ENCODE data around the gene HHIPL1.

The HHIPL1 gene

DNA sequence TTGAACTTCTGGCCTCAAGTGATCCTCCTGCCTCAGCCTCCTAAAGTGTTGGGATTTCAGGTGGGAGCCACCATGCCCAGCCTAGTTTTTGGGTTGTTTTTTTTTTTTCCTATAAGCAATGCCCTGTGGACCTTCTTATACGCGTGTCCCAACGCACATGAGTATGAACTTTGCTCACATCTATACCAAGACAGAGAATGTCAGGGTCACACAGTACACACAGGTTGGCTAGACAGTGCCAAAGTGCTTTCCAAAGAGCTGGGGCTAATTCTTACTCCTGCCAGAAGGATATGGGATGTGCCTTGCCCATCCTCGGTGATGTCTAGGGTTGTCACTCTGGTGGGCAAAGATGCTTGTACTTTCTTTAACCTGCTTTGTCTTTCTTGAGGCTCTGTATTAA, 33.3 kb upstream of the HHIPL1 start:
- DNase-seq (ENCODE audit: low read depth in 2 of 2), result no peak

DNA sequence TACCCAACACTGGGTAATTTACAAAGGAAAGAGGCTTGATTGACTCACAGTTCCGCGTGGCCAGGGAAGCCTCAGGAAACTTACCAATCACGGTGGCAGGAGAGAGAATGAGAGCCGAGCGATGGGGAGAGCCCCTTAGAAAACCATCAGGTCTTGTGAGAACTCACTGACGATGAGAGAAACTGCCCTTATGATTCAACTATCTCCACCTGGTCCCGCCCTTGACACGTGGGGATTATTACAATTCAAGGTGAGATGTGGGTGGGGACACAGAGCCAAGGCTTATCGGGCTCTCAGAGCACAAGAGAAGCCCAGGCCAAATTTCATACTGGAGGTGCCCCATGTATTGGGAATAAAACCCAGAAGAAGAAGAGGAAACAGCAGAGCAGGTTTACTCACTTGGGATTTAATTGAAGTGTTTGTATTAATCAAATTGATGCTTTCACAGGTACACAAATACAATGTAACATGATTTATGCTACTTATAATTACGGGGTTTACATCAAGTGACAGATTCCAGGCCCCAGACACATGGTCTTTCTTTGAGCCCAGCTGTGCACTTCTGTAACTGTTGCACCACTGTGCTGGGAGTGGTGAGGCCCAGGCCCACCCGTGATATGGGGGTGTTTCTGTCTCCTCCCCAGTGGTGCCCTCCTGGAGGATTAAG, 32.7 kb upstream of the HHIPL1 start:
- no peak for DNase-seq (ENCODE audit: low read depth in 2 of 2)

DNA sequence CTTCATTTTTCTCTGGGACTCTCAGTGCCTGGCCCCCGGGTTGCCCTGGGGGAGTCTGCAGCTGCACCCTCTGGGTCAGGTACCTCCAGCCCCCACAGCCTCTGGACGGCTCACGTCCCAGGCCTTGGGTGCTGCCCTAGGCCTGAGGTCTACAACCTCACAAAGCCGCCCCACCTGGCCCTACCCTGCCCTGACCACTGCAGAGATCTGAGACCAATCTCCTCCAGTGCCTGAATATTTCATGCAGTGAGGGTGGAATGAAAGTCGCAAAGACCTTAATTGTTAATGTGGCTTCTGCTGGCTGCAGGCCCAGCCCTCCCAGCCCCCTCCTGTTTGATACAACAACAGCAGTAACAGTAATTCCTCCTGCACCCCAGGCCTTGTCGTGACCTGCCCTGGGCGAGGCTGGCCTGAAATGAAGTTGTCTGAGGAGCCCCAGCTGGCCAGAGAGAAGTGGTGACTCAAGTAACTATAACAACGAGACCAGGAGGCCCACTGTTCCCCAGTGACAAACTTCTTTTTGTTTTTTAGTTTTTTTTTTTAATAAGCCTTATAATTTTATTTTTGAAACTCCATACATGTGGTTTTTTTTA, 32.1 kb upstream of the HHIPL1 start:
- DNase-seq (ENCODE audit: low read depth in 2 of 2), result no peak

- DNase-seq (ENCODE audit: low read depth in 2 of 2), result no peak
Observed at GRCh38 chr14:99615497-99616157, 29.3 kb upstream of the HHIPL1 start.

DNA sequence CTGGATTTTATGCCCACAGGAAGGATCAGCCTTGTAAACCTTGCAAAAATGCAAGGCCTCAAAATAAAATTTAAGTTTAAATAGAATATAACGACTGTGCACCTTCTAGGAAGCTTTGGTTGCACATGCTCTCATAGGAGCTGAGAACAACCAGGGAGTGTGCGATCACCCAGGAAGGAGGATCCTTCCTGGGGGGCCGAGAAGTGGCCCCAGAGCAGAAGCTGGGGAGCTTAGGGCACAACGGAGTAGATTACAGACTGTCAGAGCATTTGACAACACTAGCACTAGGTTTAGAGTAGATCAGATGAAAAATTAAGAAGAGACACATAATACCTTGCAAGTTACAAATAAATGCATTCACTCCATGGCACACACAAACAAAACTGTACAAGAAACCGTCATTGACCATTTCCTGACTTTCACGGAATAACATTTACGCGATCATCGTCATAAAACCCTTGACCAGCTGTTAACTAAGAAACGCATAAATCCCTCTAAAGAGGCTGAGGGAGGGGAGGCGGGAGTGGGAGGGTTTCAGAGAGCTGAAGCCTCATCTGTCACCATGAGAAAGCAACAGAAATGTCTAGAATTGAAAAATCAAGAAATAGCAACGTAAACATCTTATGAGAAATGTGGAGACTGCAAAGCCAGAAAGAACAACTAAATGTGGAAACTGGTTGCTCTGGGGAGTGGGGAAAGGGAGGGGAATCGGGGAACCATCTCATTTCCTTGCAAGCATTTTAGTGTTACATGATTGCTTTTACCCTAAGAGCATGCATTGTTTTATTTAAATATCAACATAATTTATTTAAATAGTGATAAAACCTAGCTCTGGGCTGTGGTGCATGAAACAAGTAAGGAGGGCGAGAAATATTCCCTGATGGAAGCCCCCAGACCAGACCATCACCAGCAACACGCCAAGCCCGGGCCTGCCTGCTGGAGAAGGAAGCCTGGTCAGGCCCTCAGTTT, 27.8 kb upstream of the HHIPL1 start:
- DNase-seq (ENCODE audit: low read depth in 2 of 2), result no peak

DNA sequence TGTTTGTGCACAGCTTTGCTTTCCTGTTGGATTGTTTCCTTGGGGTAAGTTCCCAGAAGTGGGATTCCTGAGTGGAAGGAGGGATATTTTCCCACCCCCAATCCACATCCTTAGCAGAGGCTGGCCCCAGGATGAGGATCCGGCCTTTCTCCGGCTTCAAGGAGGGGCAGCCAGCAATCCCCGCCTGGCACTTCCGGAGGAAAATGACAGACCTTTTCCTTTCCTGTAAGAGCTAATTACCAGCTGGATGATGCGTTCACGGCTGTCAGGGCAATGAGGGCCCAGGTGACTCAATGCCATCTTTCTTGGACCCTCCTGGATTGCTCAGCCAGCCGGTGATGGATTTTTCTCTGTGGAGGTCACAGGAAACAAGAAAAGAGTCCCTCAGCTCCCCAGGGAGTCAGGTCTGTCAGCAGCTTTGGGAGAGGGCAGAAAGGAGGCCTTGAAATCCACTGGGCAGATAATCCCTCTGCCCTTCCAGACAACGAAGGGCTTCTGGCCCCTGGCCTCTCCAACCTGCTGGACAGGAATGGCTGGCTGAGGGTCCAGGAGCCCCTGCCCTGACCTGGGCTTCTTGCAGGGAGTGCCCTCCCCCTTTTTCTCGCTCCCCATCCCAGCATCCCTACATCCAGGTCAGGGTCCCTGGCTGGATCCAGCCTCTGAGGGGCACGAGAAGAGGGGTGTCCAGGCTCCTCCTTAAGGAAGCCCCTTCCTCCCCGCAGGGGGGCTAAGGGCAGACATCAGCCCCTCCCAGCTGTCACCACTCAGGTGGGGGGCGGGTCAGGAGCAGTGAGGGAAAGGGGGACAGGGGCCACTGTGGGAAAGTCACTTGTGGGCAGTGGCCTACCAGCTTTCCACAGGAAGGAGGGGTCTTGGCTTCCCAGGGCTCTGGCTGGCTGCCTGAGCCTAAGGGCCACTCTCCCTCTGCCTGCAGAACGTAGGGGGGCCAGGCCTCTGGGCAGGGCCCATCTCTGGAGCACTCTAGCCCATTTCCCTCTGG, 24.8 kb upstream of the HHIPL1 start:
- no peak for DNase-seq (ENCODE audit: low read depth in 2 of 2)

DNA sequence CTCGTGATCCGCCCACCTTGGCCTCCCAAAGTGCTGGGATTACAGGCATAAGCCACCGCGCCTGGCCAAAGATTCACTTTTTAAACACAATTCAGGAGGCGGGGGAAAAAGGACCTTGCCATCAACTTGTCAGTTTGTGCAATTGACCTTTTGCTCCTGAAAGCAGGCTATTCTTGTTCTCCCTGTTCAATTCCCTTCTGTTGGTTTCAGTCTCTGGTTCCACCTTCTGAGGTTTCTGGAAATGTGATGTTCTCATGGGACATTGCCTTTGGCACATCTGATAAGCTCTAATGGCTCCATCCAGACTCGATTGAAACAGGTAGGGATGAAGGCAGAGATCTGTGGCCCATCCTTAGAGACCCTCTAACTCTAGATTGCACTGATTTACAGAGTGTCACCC, 23.0 kb upstream of the HHIPL1 start:
- no peak for DNase-seq (ENCODE audit: low read depth in 2 of 2)

DNA sequence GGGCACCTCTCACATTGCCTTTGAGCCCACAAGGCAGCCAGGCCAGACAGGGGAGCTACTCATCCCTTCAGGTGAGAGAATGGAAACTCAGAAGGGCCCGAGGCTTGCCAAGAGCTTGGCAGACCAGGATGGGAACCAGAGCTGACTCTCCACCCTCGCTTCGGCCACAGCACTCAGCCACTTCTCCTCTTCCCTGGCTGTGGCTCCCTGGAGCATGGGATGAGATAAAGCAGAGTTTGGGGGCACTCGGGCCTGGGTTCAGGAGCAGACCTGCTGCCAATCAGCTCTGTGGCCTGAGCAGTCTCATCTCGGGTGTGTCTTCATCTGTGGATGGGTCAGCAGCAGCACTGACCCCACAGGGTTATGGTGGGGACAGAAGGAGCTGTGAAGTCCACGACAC, 20.9 kb upstream of the HHIPL1 start:
- DNase-seq (ENCODE audit: low read depth in 2 of 2), result no peak

DNA sequence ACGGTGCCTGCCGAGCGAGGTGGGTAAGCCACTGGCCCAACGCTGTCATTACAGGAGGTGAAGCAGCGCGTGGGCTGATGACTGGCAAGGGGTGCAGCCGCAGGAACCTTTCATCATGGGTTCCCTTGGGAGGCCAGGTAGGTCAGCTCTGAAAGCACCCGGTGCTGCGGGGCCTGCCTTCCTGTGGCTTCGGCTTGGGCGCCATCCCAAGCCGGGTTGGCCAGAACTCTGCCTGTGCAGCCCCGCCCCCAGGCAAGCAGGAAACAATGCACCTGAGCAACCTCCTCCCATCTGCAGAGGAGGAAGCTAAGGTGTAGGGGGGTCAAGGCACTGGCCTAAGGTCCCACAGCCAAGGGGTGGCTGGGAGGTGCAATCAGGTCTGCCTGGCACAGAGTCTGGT, 20.0 kb upstream of the HHIPL1 start:
- DNase-seq (ENCODE audit: low read depth in 2 of 2), result no peak

DNA sequence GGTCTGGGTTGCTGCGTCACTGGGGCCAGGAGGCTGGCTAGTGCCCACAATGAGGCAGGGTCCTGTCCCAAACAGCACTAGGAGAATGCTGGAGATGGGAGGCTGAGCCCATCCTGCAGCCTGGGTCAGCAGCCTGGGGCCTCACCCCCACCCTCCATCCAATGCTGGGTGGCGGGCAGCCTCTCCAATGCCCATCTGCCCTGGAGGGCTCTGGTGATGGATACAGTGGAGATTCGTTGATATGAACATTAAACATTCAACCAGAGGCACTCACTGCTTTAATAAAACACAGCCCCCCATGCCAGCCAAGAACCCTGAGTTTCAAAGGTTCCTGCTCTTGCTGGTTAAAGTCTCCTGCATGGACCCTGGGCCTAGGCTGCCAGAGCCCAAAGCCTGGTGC, 19.5 kb upstream of the HHIPL1 start:
- DNase-seq (ENCODE audit: low read depth in 2 of 2), result no peak

DNA sequence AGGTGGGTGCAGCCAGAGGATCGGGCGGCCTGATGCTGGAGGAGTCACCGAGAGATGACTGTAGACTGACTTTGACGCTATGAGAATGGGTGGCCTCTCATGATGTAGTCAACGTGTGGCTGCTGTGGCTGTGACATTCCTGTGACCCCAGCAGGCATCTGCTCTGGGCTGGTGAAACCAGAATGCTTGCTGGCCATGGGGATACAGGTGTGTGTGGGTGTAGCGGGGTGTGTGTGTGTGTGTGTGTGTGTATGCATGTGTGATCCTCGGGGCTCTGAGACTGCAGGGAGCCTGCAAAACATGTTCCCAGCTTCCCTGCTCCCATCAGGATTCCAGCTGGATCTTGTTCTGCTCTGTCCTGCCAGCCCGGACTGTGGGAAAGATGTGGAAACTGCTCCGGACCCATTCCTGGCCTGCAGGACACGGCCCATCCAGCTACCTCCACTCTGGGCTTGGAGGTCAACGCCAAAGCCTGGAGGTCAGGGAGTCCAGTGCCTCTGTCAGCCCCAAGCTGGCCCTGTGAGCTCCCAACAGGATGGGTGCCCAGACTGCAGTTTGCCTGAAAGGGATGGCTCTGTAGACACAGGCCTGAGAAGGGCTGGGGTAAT, 18.8 kb upstream of the HHIPL1 start:
- DNase-seq (ENCODE audit: low read depth in 2 of 2), result no peak

DNA sequence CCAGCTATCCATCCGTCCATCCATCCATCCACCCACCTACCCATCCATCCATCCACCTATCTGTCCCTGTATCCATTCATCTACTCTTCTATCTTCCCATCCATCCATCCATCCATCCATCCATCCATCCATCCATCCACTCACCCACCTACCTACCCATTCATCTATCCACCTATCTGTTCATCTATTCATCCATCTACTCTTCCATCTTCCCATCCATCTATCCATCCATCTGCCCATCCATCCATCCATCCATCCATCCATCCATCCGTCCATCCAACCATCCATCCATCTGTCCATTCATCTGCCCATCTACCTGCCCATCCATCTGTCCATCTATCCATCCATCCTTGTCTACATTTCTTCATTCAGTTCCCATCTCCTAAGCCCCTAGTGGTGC, 17.8 kb upstream of the HHIPL1 start:
- DNase-seq (ENCODE audit: low read depth in 2 of 2), result no peak

GRCh38 chr14:99627510-99628381, 17.2 kb upstream of the HHIPL1 start:
- no peak for DNase-seq (ENCODE audit: low read depth in 2 of 2)

GRCh38 chr14:99628887-99629618, 15.9 kb upstream of the HHIPL1 start:
- peak; percentile 47 to 59 for DNase-seq (ENCODE audit: low read depth in 2 of 2)

- DNase-seq (ENCODE audit: low read depth in 2 of 2), result no peak
Observed at GRCh38 chr14:99630202-99630601, 14.7 kb upstream of the HHIPL1 start.

- no peak for DNase-seq (ENCODE audit: low read depth in 2 of 2)
Observed at GRCh38 chr14:99632410-99633035, 12.4 kb upstream of the HHIPL1 start.

- no peak for DNase-seq (ENCODE audit: low read depth in 2 of 2)
Observed at GRCh38 chr14:99633141-99633540, 11.8 kb upstream of the HHIPL1 start.

DNA sequence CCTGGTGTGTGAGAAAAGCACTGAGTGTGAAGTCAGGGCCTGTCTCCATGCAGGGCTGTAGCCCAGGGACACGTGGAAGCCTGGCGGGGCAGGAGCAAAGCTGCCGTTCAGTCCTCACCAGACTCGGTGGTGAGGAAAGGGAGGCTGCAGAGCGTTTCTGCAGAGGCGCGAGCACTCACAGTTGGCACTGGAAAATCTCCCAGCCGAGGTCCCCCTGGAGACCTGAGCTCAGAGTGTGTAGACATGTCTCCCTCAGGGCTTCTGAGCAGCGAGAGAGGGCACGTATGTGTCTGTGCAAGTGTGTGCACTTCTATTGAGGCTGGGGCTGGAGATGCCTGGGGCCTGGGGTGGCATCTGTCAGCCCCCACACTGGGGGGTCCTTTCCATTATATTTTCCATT, 11.0 kb upstream of the HHIPL1 start:
- no peak for DNase-seq (ENCODE audit: low read depth in 2 of 2)
